Measurements from ENCODE around the gene RSU1. TPM values are rescaled to one million over a fixed set of nuclear protein-coding genes. Genes with fewer than 3 reads are reported as not detected.

Gene RSU1
- total and polyA plus RNA-seq, 2 donors (not counting 3 experiments of a cell fraction or from before 2014, with no cell fraction given) = 80.2 to 104 TPM

- H3K9ac ChIP-seq (replicated peaks; ENCODE audit: extremely low read depth, insufficient read depth, low read length) = no peak overlapping the region
- DNase-seq (ENCODE audit: low read depth, low spot score) (no peak), FAIRE-seq (no peak)
- no peak overlapping the region for H3K4me2 ChIP-seq (ENCODE audit: insufficient read depth, low read length)
- H3K27ac ChIP-seq (ENCODE audit: insufficient read depth, low read depth, low read length) = no peak overlapping the region
- ChIA-PET POLR2A (no interaction called here), CTCF (no interaction called here)
- H2AFZ ChIP-seq (ENCODE audit: low read depth, low read length) = no peak overlapping the region
- no peak overlapping the region for H3K4me3 ChIP-seq (replicated peaks in 1 of 3; ENCODE audit: insufficient read depth in 1 of 3, low read depth in 1 of 3, low read length in 3 of 3)
- H4K20me1 ChIP-seq (replicated peaks; ENCODE audit: control insufficient read depth, extremely low read depth, insufficient read depth, low read length) = no peaks in the 10 kb centered on the region
- no TSS peak for BruUV-seq (replicated peaks)
- no peaks in the 10 kb centered on the region for H3K9me1 ChIP-seq (replicated peaks; ENCODE audit: control insufficient read depth, extremely low read depth, insufficient read depth, low read length)
- no peak for TF ChIP-seq JUN (IDR thresholded peaks at IDR 0.05; ENCODE audit: borderline replicate concordance, insufficient read depth, insufficient read length, low read depth)
- TF ChIP-seq POLR2A (IDR thresholded peaks at IDR 0.05; ENCODE audit: low read depth, low read length) = no peak
- H3K9me3 ChIP-seq (replicated peaks; ENCODE audit: control insufficient read depth, insufficient read depth, low read length) = peaks cover 2% of the 10 kb centered on the region
- H3K4me1 ChIP-seq (ENCODE audit: control insufficient read depth, extremely low read depth, insufficient read depth, low read length) = peaks cover 18% of the 10 kb centered on the region
- H3K36me3 ChIP-seq (ENCODE audit: control insufficient read depth in 2 of 2, extremely low read depth in 1 of 2, insufficient read depth in 2 of 2, low read length in 2 of 2) = no peaks in the 10 kb centered on the region
- dilution Hi-C loops (cut with MboI; ENCODE audit: extremely low pct_ligation_motif_present, low sequenced_read_pairs) = no loop called here
- H3K27me3 ChIP-seq (ENCODE audit: control insufficient read depth in 2 of 2, insufficient read depth in 2 of 2, low read length in 2 of 2) = no peaks in the 10 kb centered on the region
- peaks cover 17% of the 10 kb centered on the region for H3K79me2 ChIP-seq (ENCODE audit: control insufficient read depth, insufficient read depth, low read length)
- intact Hi-C loops (cut with micrococcal nuclease) = no loop called here
Observed at GRCh38 chr10:16820018-16820417, 2.8 kb upstream of the RSU1 start.

DNA sequence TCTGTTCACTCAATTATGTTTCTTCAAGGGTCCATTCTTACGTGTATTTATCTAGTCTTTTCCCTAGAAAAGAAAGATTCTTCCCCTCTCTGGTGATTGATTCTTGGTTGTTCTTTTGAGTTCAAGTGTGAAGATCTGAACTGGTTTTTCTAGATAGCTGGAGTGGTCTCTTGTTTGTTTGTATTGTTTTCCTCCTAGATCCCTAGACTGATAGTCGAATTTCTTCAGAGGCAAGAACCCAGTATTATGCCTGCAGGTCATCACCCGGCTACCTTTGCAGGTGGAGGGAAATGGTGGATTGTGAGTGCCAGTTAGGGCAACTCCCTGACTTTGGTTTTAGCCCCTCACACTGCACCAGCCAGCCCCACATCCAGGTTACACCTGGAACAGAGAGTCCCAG, 2.2 kb upstream of the RSU1 start:
- no TSS peak for BruUV-seq (replicated peaks)
- H3K9ac ChIP-seq (replicated peaks; ENCODE audit: extremely low read depth, insufficient read depth, low read length) = no peak overlapping the region
- no peaks in the 10 kb centered on the region for H3K9me1 ChIP-seq (replicated peaks; ENCODE audit: control insufficient read depth, extremely low read depth, insufficient read depth, low read length)
- H4K20me1 ChIP-seq (replicated peaks; ENCODE audit: control insufficient read depth, extremely low read depth, insufficient read depth, low read length) = no peaks in the 10 kb centered on the region
- dilution Hi-C loops (cut with MboI; ENCODE audit: extremely low pct_ligation_motif_present, low sequenced_read_pairs) (no loop called here), intact Hi-C loops (cut with micrococcal nuclease) (no loop called here)
- no peak for DNase-seq (ENCODE audit: low read depth, low spot score)
- H3K9me3 ChIP-seq (replicated peaks; ENCODE audit: control insufficient read depth, insufficient read depth, low read length) = peaks cover 2% of the 10 kb centered on the region
- H2AFZ ChIP-seq (ENCODE audit: low read depth, low read length) = no peak overlapping the region
- H3K4me2 ChIP-seq (ENCODE audit: insufficient read depth, low read length) = no peak overlapping the region
- H3K27me3 ChIP-seq (ENCODE audit: control insufficient read depth in 2 of 2, insufficient read depth in 2 of 2, low read length in 2 of 2) = no peaks in the 10 kb centered on the region
- no peak overlapping the region for H3K27ac ChIP-seq (ENCODE audit: insufficient read depth, low read depth, low read length)
- peaks cover 23% of the 10 kb centered on the region for H3K79me2 ChIP-seq (ENCODE audit: control insufficient read depth, insufficient read depth, low read length)
- ChIA-PET POLR2A (no interaction called here), CTCF (no interaction called here)
- H3K36me3 ChIP-seq (ENCODE audit: control insufficient read depth in 2 of 2, extremely low read depth in 1 of 2, insufficient read depth in 2 of 2, low read length in 2 of 2) = no peaks in the 10 kb centered on the region
- no peak overlapping the region for H3K4me3 ChIP-seq (replicated peaks in 1 of 3; ENCODE audit: insufficient read depth in 1 of 3, low read depth in 1 of 3, low read length in 3 of 3)
- peaks cover 24% of the 10 kb centered on the region for H3K4me1 ChIP-seq (ENCODE audit: control insufficient read depth, extremely low read depth, insufficient read depth, low read length)
- TF ChIP-seq JUN (IDR thresholded peaks at IDR 0.05; ENCODE audit: borderline replicate concordance, insufficient read depth, insufficient read length, low read depth) (no peak), MYC (IDR thresholded peaks at IDR 0.05; ENCODE audit: low read depth, low read length) (no peak), POLR2AphosphoS5 (IDR thresholded peaks at IDR 0.05; ENCODE audit: insufficient read depth, low read depth, low read length) (no peak)
- no peak for FAIRE-seq
